H7 (cell line): ENCODE results near the gene ACSS2. TPM values are rescaled to one million over a fixed set of nuclear protein-coding genes. Genes with fewer than 3 reads are reported as not detected.
"Not testable (repeated sequence)": the region's sequence is repeated elsewhere in the genome, so short reads cannot be mapped to it uniquely, and the experiment has no call there.

Experiments used
- DNase-seq: peaks from one replicate; pipeline ENCODE4 v3.0.0; 2012
- H3K27me3 ChIP-seq: 2 replicates; pipeline ENCODE4 v1.6.0; 2011; ENCODE audit warnings: mild to moderate bottlenecking, low read length; ENCODE audit not compliant: control insufficient read depth, insufficient read depth
- H3K36me3 ChIP-seq: replicated peaks from 2 replicates; pipeline ENCODE4 v1.5.1; 2011; ENCODE audit warnings: low read length; ENCODE audit not compliant: control insufficient read depth, insufficient read depth
- H3K4me3 ChIP-seq: 2 replicates; pipeline ENCODE4 v1.5.1; 2011; ENCODE audit warnings: low read depth, mild to moderate bottlenecking, control low read depth, low read length, moderate library complexity; ENCODE audit not compliant: insufficient read depth
- total RNA-seq: library from RNA; depleted of rRNA; stranded (reverse); fragments of >200 nt; shearing (Covaris generic); gene quantifications from 2 replicates; pipeline ENCODE4 v1.2.3, GENCODE V29; 2014

Gene ACSS2
- total RNA-seq, 1 experiment from 2014 or later = 14.6 TPM

GRCh38 chr20:34884260-34884659, 7.8 kb downstream of the ACSS2 start:
- no peak for DNase-seq
- Histone ChIP-seq H3K27me3 (no peaks in the 10 kb centered on the region; the same call in 1 of the 2 replicates), H3K4me3 (no peak overlapping the region)

GRCh38 chr20:34886122-34886521, 9.7 kb downstream of the ACSS2 start:
- Histone ChIP-seq H3K36me3 (peaks cover 9% of the 10 kb centered on the region), H3K4me3 (no peak overlapping the region), H3K27me3 (no peaks in the 10 kb centered on the region; the same call in 1 of the 2 replicates)
- DNase-seq = no peak

More at GRCh38 chr20:34884260-34884659, 7.8 kb downstream of the ACSS2 start:
- H3K36me3 ChIP-seq = peaks cover 9% of the 10 kb centered on the region

GRCh38 chr20:34887023-34887422, 10.6 kb downstream of the ACSS2 start:
- Histone ChIP-seq H3K27me3 (no peaks in the 10 kb centered on the region; the same call in 1 of the 2 replicates), H3K36me3 (peaks cover 9% of the 10 kb centered on the region), H3K4me3 (no peak overlapping the region)
- no peak for DNase-seq

GRCh38 chr20:34888468-34888867, 12.1 kb downstream of the ACSS2 start:
- DNase-seq = no peak
- H3K27me3 ChIP-seq = no peaks in the 10 kb centered on the region; the same call in 1 of the 2 replicates
- H3K4me3 ChIP-seq = no peak overlapping the region
- H3K36me3 ChIP-seq = peaks cover 4% of the 10 kb centered on the region

GRCh38 chr20:34891166-34892062, 15.0 kb downstream of the ACSS2 start:
- H3K36me3 ChIP-seq = no peaks in the 10 kb centered on the region
- no peak for DNase-seq
- no peak overlapping the region for H3K4me3 ChIP-seq
- H3K27me3 ChIP-seq = no peaks in the 10 kb centered on the region

GRCh38 chr20:34892671-34893070, 16.3 kb downstream of the ACSS2 start:
- DNase-seq = no peak
- H3K4me3 ChIP-seq = no peak overlapping the region
- no peaks in the 10 kb centered on the region for H3K36me3 ChIP-seq
- H3K27me3 ChIP-seq = no peaks in the 10 kb centered on the region

- no peak for DNase-seq
- Histone ChIP-seq H3K27me3 (no peaks in the 10 kb centered on the region), H3K36me3 (no peaks in the 10 kb centered on the region), H3K4me3 (no peak overlapping the region)
Measured at GRCh38 chr20:34894723-34895122, 18.3 kb downstream of the ACSS2 start.

GRCh38 chr20:34895465-34895864, 19.1 kb downstream of the ACSS2 start:
- no peak for DNase-seq
- Histone ChIP-seq H3K27me3 (no peaks in the 10 kb centered on the region), H3K4me3 (no peak overlapping the region), H3K36me3 (no peaks in the 10 kb centered on the region)

- no peaks in the 10 kb centered on the region for H3K36me3 ChIP-seq
- no peak overlapping the region for H3K4me3 ChIP-seq
- no peaks in the 10 kb centered on the region for H3K27me3 ChIP-seq
- no peak for DNase-seq
Measured at GRCh38 chr20:34896086-34896621, 19.7 kb downstream of the ACSS2 start.

- not testable (repeated sequence) for H3K36me3 ChIP-seq, H3K27me3 ChIP-seq, DNase-seq, H3K4me3 ChIP-seq
Measured at GRCh38 chr20:34898129-34898528, 21.7 kb downstream of the ACSS2 start.

- not testable (repeated sequence) for H3K27me3 ChIP-seq, DNase-seq, H3K4me3 ChIP-seq, H3K36me3 ChIP-seq
Measured at GRCh38 chr20:34898731-34899130, 22.3 kb downstream of the ACSS2 start.

GRCh38 chr20:34904202-34904621, 27.8 kb downstream of the ACSS2 start:
- no peaks in the 10 kb centered on the region for H3K36me3 ChIP-seq

GRCh38 chr20:34907616-34908469, 31.4 kb downstream of the ACSS2 start:
- Histone ChIP-seq H3K4me3 (no peak overlapping the region), H3K36me3 (no peaks in the 10 kb centered on the region), H3K27me3 (no peaks in the 10 kb centered on the region)
- no peak for DNase-seq

More at GRCh38 chr20:34904202-34904621, 27.8 kb downstream of the ACSS2 start:
- DNase-seq = no peak
- Histone ChIP-seq H3K4me3 (no peak overlapping the region), H3K27me3 (no peaks in the 10 kb centered on the region)

GRCh38 chr20:34915131-34915530, 38.7 kb downstream of the ACSS2 start:
- no peak for DNase-seq
- Histone ChIP-seq H3K36me3 (no peaks in the 10 kb centered on the region), H3K27me3 (no peaks in the 10 kb centered on the region), H3K4me3 (no peak overlapping the region)
